HepG2 (cell line): Measurements from ENCODE around the gene ZNF211. TPM values are rescaled to one million over a fixed set of nuclear protein-coding genes. Genes with fewer than 3 reads are reported as not detected.

Experiments
- ATF2 ChIP-seq: sonication (generic); formaldehyde crosslinking; IDR thresholded peaks from 2 replicates; pipeline ENCODE4 v1.4.0; 2020; ENCODE audit warnings: missing genetic modification reagents
- CBX5 ChIP-seq: sonication (generic); formaldehyde crosslinking; IDR thresholded peaks from 2 replicates; pipeline ENCODE4 v1.4.0; 2020; ENCODE audit warnings: missing genetic modification reagents, borderline replicate concordance
- E2F1 ChIP-seq: sonication (generic); formaldehyde crosslinking; IDR thresholded peaks from 2 replicates; pipeline ENCODE4 v1.5.0; 2020; ENCODE audit warnings: missing genetic modification reagents
- JUNB ChIP-seq: sonication (generic); formaldehyde crosslinking; IDR thresholded peaks from 2 replicates; pipeline ENCODE4 v1.8.0; 2022; ENCODE audit warnings: missing genetic modification reagents, mild to moderate bottlenecking, borderline replicate concordance
- JUND ChIP-seq: sonication (generic); formaldehyde crosslinking; IDR thresholded peaks from 2 replicates; pipeline ENCODE4 v1.8.0; 2022; ENCODE audit warnings: mild to moderate bottlenecking, missing genetic modification reagents
- KDM5B ChIP-seq: sonication (generic); formaldehyde crosslinking; IDR thresholded peaks from 2 replicates; pipeline ENCODE4 v1.4.0; 2020; ENCODE audit warnings: missing genetic modification reagents, mild to moderate bottlenecking, borderline replicate concordance
- MED8 ChIP-seq: sonication (generic); formaldehyde crosslinking; IDR thresholded peaks from 2 replicates; pipeline ENCODE4 v1.8.1; 2023; ENCODE audit warnings: mild to moderate bottlenecking, missing genetic modification reagents; ENCODE audit not compliant: insufficient replicate concordance
- MIER3 ChIP-seq: IDR thresholded peaks from 2 replicates; pipeline ENCODE4 v1.6.1; 2016; ENCODE audit warnings: missing compliant biosample characterization, borderline replicate concordance
- NFE2L1 ChIP-seq: sonication (generic); formaldehyde crosslinking; IDR thresholded peaks from 2 replicates; pipeline ENCODE4 v1.4.0; 2020; ENCODE audit warnings: missing genetic modification reagents, mild to moderate bottlenecking, borderline replicate concordance
- NFIC ChIP-seq: IDR thresholded peaks from 2 replicates; pipeline ENCODE4 v1.6.1; 2012; ENCODE audit warnings: mild to moderate bottlenecking, low read length, inconsistent platforms
- NR1H2 ChIP-seq: sonication (generic); formaldehyde crosslinking; IDR thresholded peaks from 2 replicates; pipeline ENCODE4 v1.8.1; 2022; ENCODE audit warnings: low read depth, missing genetic modification reagents, borderline replicate concordance
- POLR2A ChIP-seq, 2 experiments: IDR thresholded peaks; 2 replicates each; pipeline ENCODE4 v1.6.1; 2011; ENCODE audit warnings: low read depth in 2 of 2, low read length in 2 of 2, mild to moderate bottlenecking in 1 of 2, moderate library complexity in 1 of 2; ENCODE audit not compliant: insufficient read depth in 1 of 2
- POLR2G ChIP-seq: fragments of 200-400 bp; formaldehyde crosslinking; IDR thresholded peaks from 2 replicates; pipeline ENCODE4 v1.6.1; 2018; ENCODE audit warnings: mild to moderate bottlenecking, low read depth, low read length, moderate library complexity
- REXO4 ChIP-seq: sonication (generic); formaldehyde crosslinking; IDR thresholded peaks from 2 replicates; pipeline ENCODE4 v1.8.0; 2022; ENCODE audit warnings: missing genetic modification reagents, mild to moderate bottlenecking, borderline replicate concordance
- RFXAP ChIP-seq: sonication (generic); formaldehyde crosslinking; IDR thresholded peaks from 2 replicates; pipeline ENCODE4 v1.4.0; 2020; ENCODE audit warnings: missing genetic modification reagents, borderline replicate concordance
- SMC3 ChIP-seq: IDR thresholded peaks from 2 replicates; pipeline ENCODE4 v1.6.1; 2011; ENCODE audit warnings: low read length, improper control_type of control experiment
- SRSF9 ChIP-seq: fragments of 200-400 bp; formaldehyde crosslinking; IDR thresholded peaks from 2 replicates; pipeline ENCODE4 v1.6.1; 2018; ENCODE audit warnings: borderline replicate concordance, mild to moderate bottlenecking, low read depth, low read length; ENCODE audit not compliant: insufficient read depth, poor library complexity, severe bottlenecking
- TGIF2 ChIP-seq: IDR thresholded peaks from 2 replicates; pipeline ENCODE4 v1.6.1; 2016; ENCODE audit warnings: control low read depth, missing compliant biosample characterization
- ZFX ChIP-seq: sonication (generic); formaldehyde crosslinking; IDR thresholded peaks from 2 replicates; pipeline ENCODE4 v1.4.0; 2020; ENCODE audit warnings: mild to moderate bottlenecking, low read depth, missing genetic modification reagents, moderate library complexity
- ZIK1 ChIP-seq: sonication (generic); formaldehyde crosslinking; IDR thresholded peaks from 2 replicates; pipeline ENCODE4 v1.5.0; 2020; ENCODE audit warnings: mild to moderate bottlenecking, low read depth, missing genetic modification reagents, borderline replicate concordance
- ZNF276 ChIP-seq: sonication (generic); formaldehyde crosslinking; IDR thresholded peaks from 2 replicates; pipeline ENCODE4 v1.4.0; 2020; ENCODE audit warnings: mild to moderate bottlenecking, low read depth, missing genetic modification reagents
- polyA plus RNA-seq, 8 experiments: library from polyadenylated mRNA; depleted of rRNA in 3 of 8; stranded (reverse) in 7 of 8; unstranded in 1 of 8; fragments of >200 nt; fragmentation: Illumina TruSeq in 4 of 8; extraction: Trizol in 4 of 8; gene quantifications; 2 replicates each; pipeline versions ENCODE4 v1.2.1 to v1.2.3, GENCODE V29; 2011 to 2016; ENCODE audit warnings: low read depth in 4 of 8, missing spikeins in 1 of 8, mixed read lengths in 1 of 8; ENCODE audit not compliant: insufficient read depth in 1 of 8
- total RNA-seq, 5 experiments: library from RNA; depleted of rRNA; stranded (reverse); fragments of >200 nt; fragmentation: Illumina TruSeq; extraction: Trizol; gene quantifications; 2 replicates each; pipeline ENCODE4 v1.2.3, GENCODE V29; 2016; ENCODE audit warnings: low read depth in 1 of 5
- TF ChIP-seq, protein P1 (sequence below): sonication (generic); formaldehyde crosslinking; IDR thresholded peaks from 2 replicates; pipeline ENCODE4 v1.5.0; 2020; ENCODE audit warnings: missing genetic modification reagents, mild to moderate bottlenecking, borderline replicate concordance

Gene ZNF211
- total and polyA plus RNA-seq, 2 of the 13 experiments (the other 11 are each of a cell fraction or from before 2014, with no cell fraction given), result 9.9 to 11.2 TPM

DNA sequence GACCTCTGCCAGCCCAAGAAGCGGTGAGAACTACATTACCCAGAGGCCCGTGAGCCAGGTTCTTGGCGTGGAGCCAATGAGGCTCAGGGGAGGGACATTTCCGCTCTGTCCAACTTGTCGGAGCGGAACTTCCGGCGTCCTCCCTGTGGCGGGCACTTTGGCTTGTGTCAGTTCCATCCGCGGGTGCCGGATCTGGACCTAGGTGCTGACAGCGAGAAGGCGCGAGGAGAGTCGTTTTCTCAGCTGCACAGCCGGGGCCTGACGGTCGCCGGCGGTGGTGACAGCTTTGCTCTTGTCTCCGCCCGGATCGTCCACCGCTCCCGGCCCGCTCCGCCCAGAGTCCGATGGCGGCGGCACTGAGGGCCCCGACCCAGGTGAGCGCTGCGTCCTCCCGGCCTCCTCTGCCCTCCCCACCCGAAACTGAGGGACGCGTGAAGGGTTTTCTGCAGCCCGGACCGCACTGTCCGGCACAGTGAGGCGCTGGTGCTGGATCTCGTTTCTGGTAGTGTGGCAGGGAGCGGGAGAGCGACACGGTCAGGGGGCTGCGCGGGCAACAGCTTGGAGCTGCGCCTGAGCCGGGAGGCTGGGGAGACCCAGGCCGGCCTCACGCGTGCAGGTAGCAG is 33.1 kb upstream of the ZNF211 start, which contains the start of gene ZNF530 (continued):
- TF ChIP-seq MIER3, result no peak; the same call in 1 of the 2 replicates
- TF ChIP-seq ATF2 (CRISPR knock-in tag), result peak; percentile 46; the same call in 1 of the 2 replicates
- peak; percentile 52; the same call in 1 of the 2 replicates for TF ChIP-seq KDM5B (CRISPR knock-in tag)
- peak in 1 of 2 experiments; percentile 44; a peak in 1 of 4 replicates for TF ChIP-seq POLR2A (IDR thresholded peaks at IDR 0.05; ENCODE audit: insufficient read depth in 1 of 2, low read depth in 2 of 2, low read length in 2 of 2)
- TF ChIP-seq MED8 (CRISPR knock-in tag), result no peak
- peak; percentile 36; the same call in 1 of the 2 replicates for TF ChIP-seq CBX5
- no peak for TF ChIP-seq NR1H2 (CRISPR knock-in tag)
- TF ChIP-seq TGIF2 (CRISPR knock-in tag), result peak; percentile 96
- TF ChIP-seq JUNB (CRISPR knock-in tag), result no peak
- no peak for TF ChIP-seq NFE2L1
- TF ChIP-seq SMC3, result no peak
- 0 out of 2 replicates have a peak, but pooled peaks have one; percentile 64 for TF ChIP-seq REXO4 (CRISPR knock-in tag)
- TF ChIP-seq, protein P1, sequence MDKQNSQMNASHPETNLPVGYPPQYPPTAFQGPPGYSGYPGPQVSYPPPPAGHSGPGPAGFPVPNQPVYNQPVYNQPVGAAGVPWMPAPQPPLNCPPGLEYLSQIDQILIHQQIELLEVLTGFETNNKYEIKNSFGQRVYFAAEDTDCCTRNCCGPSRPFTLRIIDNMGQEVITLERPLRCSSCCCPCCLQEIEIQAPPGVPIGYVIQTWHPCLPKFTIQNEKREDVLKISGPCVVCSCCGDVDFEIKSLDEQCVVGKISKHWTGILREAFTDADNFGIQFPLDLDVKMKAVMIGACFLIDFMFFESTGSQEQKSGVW (CRISPR knock-in tag), result no peak
- TF ChIP-seq RFXAP (CRISPR knock-in tag), result peak; percentile 54; the same call in 1 of the 2 replicates
- peak; percentile 72; the same call in 1 of the 2 replicates for TF ChIP-seq E2F1
- peak; percentile 67 for TF ChIP-seq ZFX
- TF ChIP-seq ZIK1 (CRISPR knock-in tag), result 0 out of 2 replicates have a peak, but pooled peaks have one; percentile 30
- TF ChIP-seq JUND (CRISPR knock-in tag), result no peak
- TF ChIP-seq ZNF276 (CRISPR knock-in tag), result no peak
- no peak for TF ChIP-seq SRSF9
- peak; percentile 95 for TF ChIP-seq NFIC
- 0 out of 2 replicates have a peak, but pooled peaks have one; percentile 28 for TF ChIP-seq POLR2G
